ENCODE results near the gene MRPS12.

GRCh38 chr19:38975861-38976271 is 45.1 kb downstream of the MRPS12 start:
- TF ChIP-seq, protein P1, sequence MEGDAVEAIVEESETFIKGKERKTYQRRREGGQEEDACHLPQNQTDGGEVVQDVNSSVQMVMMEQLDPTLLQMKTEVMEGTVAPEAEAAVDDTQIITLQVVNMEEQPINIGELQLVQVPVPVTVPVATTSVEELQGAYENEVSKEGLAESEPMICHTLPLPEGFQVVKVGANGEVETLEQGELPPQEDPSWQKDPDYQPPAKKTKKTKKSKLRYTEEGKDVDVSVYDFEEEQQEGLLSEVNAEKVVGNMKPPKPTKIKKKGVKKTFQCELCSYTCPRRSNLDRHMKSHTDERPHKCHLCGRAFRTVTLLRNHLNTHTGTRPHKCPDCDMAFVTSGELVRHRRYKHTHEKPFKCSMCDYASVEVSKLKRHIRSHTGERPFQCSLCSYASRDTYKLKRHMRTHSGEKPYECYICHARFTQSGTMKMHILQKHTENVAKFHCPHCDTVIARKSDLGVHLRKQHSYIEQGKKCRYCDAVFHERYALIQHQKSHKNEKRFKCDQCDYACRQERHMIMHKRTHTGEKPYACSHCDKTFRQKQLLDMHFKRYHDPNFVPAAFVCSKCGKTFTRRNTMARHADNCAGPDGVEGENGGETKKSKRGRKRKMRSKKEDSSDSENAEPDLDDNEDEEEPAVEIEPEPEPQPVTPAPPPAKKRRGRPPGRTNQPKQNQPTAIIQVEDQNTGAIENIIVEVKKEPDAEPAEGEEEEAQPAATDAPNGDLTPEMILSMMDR (IDR thresholded peaks at IDR 0.05), result no peak
- TF ChIP-seq POLR2A (IDR thresholded peaks at IDR 0.05; ENCODE audit: low read depth), result no peak
- no peak for TF ChIP-seq POLR2AphosphoS5 (IDR thresholded peaks at IDR 0.05)
- TF ChIP-seq EP300 (IDR thresholded peaks at IDR 0.05), result no peak
